ENCODE results near the gene FAAP100.
"Not testable (repeated sequence)": the region's sequence is repeated elsewhere in the genome, so short reads cannot be mapped to it uniquely, and the experiment has no call there.

FAAP100 gene

GRCh38 chr17:81552244-81553017, at the start of gene FAAP100:
Gene FAAP100, minus strand, starts transcription at chr17:81552353. Its CDS starts 23 bp downstream, at chr17:81552330.
- DNase-seq (ENCODE audit: low read depth) = peak; percentile 72

- DNase-seq (ENCODE audit: low read depth) = no peak
These were observed 49.5 kb upstream of the FAAP100 start for GRCh38 chr17:81601525-81602120.

DNA sequence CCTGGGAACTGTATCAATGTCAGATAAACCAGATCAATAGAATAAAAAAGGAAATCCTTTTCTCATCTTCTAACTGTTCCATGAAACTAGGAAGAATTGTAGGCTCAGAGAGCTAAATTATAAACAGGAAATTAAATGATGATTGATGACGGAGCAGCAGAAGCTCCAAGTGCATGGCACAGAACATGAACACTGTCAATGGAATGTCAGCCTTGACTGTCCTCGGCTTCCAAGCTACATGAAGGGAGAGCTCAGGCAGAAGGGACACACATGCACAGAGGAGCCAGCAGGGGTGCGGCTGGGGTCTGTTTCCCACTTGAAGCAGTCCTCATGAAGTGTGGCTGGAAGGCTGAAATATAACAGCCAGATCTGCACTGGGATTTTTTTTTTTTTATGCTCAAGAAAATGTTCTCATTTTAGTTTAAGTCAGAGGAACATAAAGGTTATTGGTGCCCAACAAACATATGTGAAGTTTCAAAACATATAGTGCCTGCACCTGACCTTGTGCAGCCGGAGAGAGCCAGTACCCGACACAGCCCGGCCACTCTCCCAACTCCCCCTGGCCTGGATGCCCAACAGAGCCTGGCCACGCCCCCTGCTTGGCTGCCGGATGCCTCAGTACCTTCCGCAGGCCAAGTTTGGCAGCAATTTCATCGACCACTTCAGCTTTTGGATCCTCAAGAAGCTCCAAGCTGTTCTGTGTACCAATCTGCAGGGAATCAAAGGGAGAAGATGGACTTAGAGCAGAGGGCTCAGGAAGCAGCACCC, 47.8 kb upstream of the FAAP100 start:
- no peak for DNase-seq (ENCODE audit: low read depth)

- no peak for DNase-seq (ENCODE audit: low read depth)
These were observed 41.1 kb upstream of the FAAP100 start for GRCh38 chr17:81593105-81593871.

GRCh38 chr17:81591971-81592370, 39.8 kb upstream of the FAAP100 start:
- DNase-seq (ENCODE audit: low read depth) = no peak

DNA sequence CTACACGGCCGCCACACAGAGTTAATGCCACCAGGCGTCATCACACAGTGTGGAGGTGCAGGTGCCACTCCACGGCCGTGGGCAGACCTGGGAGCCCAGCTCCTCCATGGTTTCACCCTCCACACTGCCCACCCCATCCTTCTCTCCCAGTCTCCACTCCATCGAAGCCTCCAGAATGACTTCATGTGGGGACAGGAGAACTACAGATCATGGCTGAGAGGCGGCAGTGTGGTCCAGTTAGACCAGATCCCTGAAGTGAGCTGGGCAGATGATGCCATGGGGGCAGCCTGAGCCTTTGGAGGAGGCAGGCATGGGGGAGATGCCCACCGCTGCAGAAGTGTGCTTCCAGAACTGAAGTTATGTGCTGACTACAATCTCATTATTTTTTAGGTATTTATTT, 38.0 kb upstream of the FAAP100 start:
- DNase-seq (ENCODE audit: low read depth) = no peak

- DNase-seq (ENCODE audit: low read depth) = no peak
These were observed 37.5 kb upstream of the FAAP100 start for GRCh38 chr17:81589612-81590011.

GRCh38 chr17:81586096-81586495, 33.9 kb upstream of the FAAP100 start:
- DNase-seq (ENCODE audit: low read depth) = no peak

DNA sequence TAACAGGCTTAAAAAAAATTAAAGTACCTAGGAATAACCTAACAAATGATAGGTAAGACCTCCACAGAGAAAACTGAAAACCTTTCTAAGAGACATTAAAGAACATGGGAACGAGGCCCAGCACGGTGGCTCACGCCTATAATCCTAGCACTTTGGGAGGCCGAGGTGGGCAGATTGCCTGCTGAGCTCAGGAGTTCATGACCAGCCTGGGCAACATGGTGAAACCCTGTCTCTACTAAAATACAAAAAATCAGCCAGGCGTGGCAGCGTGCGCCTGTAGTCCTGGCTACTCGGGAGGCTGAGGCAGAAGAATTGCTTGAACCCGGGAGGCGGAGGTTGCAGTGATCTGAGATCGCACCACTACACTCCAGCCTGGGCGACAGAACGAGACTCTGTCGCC, 32.6 kb upstream of the FAAP100 start:
- not testable (repeated sequence) for DNase-seq (ENCODE audit: low read depth)

- no peak for DNase-seq (ENCODE audit: low read depth)
These were observed 31.6 kb upstream of the FAAP100 start for GRCh38 chr17:81583589-81584342.

GRCh38 chr17:81582749-81583148, 30.6 kb upstream of the FAAP100 start:
- DNase-seq (ENCODE audit: low read depth) = no peak

DNA sequence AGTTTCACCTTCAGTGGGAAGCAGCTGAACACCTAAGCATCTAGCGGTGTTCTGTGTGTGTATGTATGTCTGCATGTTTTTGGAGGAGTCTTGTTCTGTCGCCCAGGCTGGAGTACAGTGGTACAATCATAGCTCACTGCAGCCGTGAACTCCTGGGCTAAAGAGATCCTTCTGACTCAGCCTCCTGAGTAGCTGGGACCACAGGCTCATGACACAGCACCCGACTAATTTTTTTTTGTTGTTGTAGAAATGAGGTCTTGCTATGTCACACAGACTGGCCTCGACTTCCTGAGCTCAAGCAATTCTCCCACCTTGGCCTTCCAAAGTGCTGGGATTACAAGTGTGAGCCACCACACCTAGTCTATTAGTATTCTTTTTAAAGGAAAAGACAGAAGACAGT, 30.2 kb upstream of the FAAP100 start:
- no peak for DNase-seq (ENCODE audit: low read depth)

DNA sequence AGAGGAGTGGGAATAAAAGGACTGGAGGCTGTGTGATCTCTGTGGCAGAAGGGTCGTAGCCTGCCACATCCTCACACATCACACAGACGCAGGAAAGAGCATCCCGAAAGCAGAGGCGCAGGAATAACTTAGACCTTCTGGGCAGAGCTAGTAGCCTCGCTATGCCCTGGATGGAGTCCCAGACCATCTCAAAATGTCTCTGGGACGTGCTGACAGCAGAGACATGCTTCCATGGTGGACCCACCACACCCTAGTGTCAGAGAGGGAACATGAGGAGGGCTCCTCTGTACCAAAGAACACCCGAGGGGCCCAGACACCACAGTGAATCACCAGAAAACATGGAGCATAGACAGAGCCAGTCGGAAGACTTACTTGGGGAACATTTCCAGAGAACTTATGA, 29.6 kb upstream of the FAAP100 start:
- no peak for DNase-seq (ENCODE audit: low read depth)

DNA sequence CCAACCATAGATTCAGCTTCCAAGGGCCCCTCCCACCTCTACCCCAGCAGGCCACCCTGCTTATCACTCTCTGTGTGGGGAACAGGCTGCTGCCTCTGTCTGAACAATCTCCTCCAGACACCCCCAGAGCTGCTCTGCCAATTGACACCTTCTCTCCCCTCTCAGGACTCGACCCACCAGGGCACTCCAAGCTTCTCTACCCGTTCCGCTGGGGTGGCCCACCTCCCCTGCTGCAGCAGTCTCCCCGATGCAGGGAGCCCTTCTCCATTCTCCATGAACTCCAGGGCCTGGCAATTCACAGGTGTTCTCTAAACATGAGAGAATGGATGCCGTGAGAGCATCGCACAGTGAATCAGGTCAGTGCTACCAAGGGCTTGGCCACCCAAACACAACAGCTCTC, 28.3 kb upstream of the FAAP100 start:
- no peak for DNase-seq (ENCODE audit: low read depth)

GRCh38 chr17:81579821-81580321, 27.7 kb upstream of the FAAP100 start:
- DNase-seq (ENCODE audit: low read depth) = no peak

DNA sequence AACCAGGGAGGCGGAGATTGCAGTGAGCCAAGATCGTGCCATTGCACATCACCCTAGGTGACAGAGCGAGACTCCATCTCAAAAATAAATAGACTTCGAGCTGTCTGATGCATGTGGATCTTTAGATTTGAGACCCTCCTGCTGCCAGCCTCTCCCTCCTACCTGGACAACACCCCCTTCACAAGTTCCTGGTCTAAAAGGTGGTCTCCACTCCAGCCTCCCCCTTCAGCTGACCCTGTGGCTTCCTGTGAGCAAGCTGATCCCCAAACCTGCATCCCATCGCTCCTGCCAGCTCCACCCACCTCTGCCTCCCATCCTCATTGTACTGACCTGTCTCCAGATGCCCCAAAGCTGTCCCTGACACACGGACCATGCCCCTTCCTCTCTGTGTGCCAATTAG, 27.1 kb upstream of the FAAP100 start:
- DNase-seq (ENCODE audit: low read depth) = no peak

- no peak for DNase-seq (ENCODE audit: low read depth)
These were observed 26.5 kb upstream of the FAAP100 start for GRCh38 chr17:81578561-81579225.

- DNase-seq (ENCODE audit: low read depth) = no peak
These were observed 25.9 kb upstream of the FAAP100 start for GRCh38 chr17:81578038-81578441.

- DNase-seq (ENCODE audit: low read depth) = no peak
These were observed 25.3 kb upstream of the FAAP100 start for GRCh38 chr17:81577278-81578000.

Data from stimulated activated CD8-positive, alpha-beta memory T cell treated with anti-CD3 and anti-CD28 coated beads, Interleukin-4, amount 100 ng/mL, for 24 hours (primary cell).